Measurements from ENCODE around the gene SAMM50.

Gene SAMM50

DNA sequence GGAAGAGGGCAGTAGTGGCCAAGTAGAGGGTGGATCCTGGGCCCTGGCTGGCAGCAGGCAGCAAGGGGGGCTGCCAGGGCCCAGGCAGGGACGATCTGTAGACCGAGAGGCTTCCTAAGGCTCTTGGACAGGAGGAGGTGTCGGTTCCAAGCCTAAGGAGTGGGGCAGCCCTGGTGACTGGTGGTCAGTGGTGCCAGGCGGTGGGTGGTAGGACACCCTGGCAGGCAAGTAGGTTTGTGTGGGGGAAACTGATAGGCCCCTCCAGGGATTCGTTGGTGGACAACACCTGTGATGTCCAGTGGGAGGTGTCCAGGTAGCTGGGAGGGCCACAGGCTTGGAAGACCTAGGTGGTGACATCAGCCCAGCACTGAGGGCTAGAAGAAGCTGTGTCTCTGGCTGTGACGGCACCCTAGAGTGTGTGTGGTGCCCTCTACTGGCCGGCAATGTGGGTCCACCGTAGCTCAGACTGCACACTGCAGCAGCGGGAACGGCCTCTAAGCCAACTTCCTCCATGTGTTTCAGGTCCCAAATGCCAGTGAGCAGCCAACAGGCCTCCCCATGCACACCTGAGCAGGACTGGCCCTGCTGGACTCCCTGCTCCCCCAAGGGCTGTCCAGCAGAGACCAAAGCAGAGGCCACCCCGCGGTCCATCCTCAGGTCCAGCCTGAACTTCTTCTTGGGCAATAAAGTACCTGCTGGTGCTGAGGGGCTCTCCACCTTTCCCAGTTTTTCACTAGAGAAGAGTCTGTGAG lies 9.4 kb upstream of the SAMM50 start:
- FAIRE-seq, result peak; percentile 82

DNA sequence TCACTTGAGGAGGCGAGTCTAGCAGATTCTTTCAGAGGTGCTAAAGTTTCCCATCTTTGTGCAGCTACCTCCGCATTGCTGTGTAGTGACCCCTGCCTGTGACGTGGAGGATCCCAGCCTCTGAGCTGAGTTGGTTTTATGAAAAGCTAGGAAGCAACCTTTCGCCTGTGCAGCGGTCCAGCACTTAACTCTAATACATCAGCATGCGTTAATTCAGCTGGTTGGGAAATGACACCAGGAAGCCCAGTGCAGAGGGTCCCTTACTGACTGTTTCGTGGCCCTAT lies 8.9 kb upstream of the SAMM50 start:
- no peak for DNase-seq (ENCODE audit: insufficient read length, low spot score)
- FAIRE-seq, result no peak

More for the DNA sequence above, 9.4 kb upstream of the SAMM50 start:
- peak; percentile 76 for DNase-seq (ENCODE audit: insufficient read length, low spot score)

DNA sequence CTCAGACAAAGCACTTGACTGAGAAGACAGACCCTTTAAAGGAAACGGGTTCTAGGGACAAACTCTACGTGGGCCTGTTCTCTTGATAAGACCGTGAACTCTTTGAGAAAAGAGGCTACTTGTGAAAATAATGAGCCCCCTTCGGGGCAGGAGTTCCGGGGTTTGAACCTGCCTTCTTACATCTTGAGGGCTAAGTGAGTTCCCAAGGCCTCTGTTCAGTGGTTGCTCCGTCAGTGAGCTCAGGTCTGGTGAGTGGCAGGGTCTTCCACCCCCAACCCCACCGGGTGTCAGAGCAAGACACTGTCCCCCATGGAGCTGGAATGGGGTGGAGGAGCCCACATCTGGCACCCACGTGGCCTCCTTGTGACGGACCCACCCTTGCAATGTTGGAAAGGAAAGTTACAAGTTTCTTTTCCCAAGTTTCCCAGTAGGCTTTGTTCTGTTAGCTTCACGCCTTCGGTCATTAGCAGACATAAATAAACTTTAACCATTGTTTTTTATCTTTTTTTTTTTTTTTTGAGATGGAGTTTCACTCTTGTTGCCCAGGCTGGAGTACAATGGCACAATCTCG lies 6.3 kb upstream of the SAMM50 start:
- FAIRE-seq (no peak), DNase-seq (ENCODE audit: insufficient read length, low spot score) (no peak)

DNA sequence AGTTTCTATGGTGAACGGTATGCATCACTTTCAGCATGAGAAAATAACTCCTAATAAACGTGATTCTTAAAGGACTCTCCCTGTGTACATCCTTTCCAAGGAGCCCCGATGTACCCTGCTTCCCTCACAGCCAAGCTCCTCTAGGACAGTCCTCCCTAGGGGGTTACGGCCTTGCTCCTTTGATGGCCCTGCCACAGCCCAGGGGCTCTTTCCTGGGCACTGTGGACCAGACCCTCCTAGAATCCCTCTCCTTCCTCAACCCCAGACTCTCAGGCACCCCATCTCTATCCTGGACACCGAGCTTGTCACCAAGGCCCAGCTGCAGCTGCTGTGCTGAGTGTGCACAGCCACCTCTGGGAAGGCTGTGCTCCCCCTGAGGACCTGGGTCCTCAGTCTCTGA lies 3.9 kb upstream of the SAMM50 start:
- FAIRE-seq, result no peak

DNA sequence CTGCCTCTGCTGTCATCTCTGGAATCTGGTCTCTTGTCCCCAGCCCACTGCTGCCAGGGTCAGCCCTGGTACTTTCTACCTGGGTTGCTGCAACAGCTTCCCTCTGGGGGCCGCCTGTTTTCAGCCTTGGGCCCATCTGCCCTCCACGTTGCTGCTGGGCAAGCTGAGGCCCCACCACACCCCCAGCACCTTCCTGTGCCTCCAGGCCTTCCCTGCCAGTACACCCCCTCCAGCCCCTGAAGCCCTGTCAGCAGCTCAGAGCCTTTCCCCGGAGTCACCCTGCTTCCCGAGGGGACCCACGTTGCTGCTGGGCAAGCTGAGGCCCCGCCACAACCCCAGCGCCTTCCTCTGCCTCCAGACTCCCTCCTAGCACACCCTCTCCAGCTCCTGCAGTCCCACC lies 3.3 kb upstream of the SAMM50 start:
- no peak for FAIRE-seq
- no peak for DNase-seq (ENCODE audit: insufficient read length, low spot score)

More for the DNA sequence above, 3.9 kb upstream of the SAMM50 start:
- no peak for DNase-seq (ENCODE audit: insufficient read length, low spot score)

DNA sequence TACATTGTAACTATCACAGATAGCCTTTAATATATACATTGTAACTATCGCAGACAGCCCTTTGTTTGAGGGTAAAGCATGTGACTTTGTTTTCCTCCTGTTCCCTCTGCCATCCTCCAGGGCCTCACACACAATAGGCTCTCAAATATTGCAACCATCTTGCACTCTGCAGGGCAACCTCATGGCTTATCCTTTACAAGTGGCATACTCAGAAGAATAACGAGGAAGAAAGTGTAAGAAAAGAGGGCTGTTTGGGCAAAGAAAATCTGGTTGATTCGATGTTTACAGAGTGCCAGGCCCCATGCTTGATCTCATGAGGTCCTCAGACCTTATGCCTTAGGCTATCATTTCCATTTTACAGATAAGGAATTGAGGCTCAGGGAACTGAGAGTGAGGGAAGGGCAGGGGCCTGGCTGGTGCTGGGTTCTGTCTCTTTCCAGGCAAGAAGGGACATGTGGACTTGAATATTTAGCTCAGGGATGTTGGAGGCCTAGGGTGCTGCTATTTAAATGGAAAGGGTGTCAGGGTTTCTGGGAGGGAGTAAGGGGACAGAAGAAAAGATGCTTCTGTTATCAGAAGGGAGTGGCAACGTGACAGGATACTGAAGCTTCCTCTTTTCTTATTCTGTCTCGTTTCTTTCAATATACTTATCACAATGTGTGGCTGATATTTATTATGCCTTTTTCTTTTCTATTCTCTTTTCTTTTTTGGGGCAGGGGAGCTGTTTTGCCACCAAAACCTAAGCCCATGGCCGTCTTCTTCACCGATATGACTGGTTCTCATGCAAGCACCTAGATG lies 1.1 kb upstream of the SAMM50 start:
- no peak for FAIRE-seq
- DNase-seq (ENCODE audit: insufficient read length, low spot score), result no peak

DNA sequence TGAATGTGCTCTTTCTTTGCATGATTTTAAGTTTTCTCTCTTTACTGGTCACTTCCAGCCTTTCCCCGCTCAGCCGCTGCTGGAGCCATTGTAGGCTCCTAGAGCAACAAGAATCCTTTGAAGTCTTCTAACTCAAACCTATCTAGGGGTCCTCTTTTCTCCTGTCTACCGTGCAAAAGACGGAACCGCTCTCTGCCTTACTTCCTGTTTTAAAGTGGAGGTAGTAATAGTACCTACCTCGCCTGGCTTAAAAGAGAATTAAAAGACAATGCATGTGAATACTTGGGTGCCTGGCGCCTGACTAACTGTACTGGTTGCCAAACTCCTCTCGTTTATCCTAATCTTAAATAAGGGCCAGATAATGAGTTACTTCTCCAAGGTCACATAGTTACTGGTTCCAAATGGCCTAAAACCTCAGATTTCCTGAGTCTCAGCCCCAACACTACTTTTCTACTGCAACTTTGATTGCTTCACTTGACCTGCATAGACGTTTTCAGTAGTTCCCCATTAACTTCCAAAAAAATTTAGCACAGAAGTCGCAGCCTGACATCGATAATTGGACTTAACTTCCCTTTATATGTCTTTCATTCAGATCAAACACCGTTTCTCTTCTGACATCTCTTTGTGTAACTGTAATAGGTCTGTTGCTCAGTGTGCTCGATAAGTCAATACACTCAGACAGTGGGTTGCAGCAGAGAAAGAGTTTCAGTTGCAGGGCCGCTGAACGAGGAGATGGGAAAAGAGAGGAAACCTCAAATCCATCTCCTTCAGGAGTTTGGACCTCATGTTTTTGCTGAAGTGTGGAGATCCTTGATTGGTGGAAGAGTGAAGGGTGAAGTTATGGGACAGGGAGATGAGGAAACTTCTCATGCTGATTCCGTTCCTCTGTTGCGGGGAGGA lies 891 bp downstream of the SAMM50 start:
- FAIRE-seq (no peak), DNase-seq (ENCODE audit: insufficient read length, low spot score) (no peak)

DNA sequence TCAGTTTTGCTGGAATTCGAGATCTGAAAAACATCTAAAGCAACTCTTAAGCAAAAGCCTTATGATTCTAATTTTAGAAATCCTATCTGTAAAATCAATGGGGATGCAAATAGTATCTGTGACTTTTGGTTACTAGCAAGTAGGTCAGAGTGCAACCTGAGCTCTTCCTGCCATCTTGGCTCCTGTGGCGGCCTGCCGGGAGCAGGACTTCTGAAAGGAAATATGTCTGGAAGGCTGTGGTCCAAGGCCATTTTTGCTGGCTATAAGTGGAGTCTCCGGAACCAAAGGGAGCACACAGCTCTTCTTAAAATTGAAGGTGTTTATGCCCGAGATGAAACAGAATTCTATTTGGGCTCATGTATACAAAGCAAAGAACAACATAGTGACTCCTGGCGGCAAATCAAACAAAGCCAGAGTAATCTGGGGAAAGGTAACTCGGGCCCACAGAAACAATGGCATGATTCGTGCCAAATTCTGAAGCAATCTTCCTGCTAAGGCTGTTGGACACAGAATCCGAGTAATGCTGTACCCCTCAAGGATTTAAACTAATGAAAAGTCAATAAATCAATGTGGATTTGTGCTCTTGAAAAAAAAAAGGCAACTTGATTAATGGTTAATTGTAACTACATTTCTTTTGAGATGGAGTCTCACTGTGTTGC lies 1.7 kb downstream of the SAMM50 start:
- DNase-seq (ENCODE audit: insufficient read length, low spot score) (no peak), FAIRE-seq (no peak)

DNA sequence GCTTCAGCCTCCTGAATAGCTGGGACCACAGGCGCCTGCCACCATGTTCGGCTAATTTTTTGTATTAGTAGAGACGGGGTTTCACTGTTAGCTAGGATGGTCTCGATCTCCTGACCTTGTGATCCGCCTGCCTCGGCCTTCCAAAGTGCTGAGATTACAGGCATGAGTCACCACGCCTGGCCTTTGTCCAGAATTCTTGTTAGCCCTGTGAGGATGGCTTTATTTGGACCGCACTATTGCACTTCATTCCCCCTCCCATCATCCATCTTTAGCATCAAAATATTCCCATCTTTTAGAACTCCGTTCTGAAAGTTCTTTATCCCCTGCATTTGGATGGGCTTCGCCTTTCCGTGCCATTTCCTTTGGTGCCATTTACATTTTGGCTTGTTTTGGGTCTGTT lies 2.6 kb downstream of the SAMM50 start:
- no peak for DNase-seq (ENCODE audit: insufficient read length, low spot score)
- no peak for FAIRE-seq

DNA sequence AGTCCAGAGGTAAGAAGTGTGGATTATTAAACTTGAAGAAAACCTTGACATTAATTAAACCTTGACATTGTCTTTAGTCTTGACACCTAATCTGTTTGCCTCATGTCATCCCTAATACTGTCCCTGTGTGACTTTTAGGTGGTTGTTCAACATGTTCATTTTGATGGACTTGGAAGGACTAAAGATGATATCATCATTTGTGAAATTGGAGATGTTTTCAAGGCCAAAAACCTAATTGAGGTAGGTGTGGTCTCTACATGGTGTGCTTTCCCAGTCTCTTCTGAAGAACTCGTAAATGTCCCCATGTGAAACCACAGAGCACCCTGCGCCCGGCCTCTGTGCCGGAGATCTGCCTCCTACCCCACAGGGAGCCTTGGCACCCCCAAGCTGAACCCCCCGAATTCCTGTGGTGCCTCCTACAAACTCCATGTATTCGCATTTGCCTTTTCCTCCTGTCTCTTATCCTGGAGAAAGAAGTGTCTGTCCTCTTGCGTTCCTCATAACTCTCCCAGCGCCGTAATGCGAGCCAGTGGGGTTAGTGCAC lies 9.1 kb downstream of the SAMM50 start:
- FAIRE-seq (no peak), DNase-seq (ENCODE audit: insufficient read length, low spot score) (no peak)

DNA sequence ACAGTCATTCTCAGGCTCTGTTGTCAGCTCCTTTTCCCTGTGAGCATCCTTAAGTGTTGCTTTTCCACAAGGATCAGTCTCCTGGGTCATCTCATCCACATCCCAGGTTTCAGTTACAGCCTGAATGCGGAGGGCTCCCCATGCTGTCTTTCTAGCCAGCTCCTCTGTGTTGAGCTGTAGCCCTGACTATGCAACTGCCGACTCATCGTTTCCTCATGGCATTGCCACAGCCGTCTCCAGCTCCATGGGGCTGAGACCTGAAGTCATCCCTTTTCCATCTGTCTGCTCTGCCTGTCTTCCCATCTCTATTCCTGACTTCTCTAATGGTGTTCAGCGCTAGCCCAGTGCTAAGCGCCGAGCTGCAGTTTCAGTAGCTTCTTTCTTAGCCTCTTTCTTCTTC lies 11.8 kb downstream of the SAMM50 start:
- FAIRE-seq (no peak), DNase-seq (ENCODE audit: insufficient read length, low spot score) (no peak)

DNA sequence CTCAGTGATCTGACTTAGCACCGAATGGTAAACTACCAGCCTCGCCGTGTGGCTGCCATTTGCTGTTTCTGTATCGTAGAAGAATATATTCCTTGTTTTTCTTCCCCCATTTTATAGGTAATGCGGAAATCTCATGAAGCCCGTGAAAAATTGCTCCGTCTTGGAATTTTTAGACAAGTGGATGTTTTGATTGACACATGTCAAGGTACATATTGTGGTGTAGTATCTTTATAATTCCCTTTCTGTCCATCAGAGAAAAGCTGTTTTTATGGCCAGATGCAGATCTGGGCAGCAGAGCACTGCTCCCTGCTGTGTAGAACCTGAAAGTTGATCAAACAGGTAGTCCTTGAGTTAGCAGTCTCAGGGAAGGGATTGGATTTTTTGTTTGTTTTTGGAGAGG lies 13.4 kb downstream of the SAMM50 start:
- FAIRE-seq (no peak), DNase-seq (ENCODE audit: insufficient read length, low spot score) (no peak)

DNA sequence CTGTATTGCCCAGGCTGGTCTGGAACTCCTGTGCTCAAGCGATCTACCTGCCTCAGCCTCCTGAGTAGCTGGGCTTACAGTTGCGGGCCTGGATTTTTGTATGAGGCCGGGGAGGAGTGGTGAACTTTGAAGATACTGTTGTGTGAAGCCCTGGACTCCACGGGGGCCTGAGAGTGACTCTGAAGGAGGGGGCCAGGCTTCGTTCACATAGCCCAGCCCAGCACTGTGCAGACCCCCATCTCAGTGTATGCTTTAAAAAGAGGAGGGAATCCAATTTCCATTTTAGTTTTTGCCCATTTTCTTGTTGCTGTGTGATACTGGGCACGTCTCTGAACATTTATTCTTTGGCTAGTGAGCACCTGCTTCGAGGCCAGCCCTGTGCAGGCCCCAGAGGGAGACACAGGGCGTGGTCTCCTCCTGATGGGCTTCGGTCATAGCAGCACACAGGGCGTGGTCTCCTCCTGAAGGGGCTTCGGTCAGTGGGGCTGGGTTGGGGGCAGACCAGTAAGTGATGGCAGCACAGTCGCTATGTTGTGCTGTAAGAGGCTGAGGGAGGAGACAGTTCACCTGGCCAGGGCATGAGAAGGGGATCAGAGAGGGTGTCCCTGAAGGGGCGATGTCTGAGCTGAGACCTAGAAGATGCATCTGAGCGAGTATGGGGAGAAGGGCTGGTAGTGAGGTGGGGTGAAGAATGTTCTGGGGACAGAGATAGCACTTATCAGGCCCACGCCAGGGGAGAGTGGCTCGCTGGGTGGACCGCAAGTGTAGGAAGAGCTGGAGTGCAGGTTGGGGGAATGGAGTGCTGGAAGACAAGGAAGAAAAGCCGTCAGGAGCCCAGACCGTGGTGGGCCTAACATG lies 14.0 kb downstream of the SAMM50 start:
- FAIRE-seq, result no peak
- no peak for DNase-seq (ENCODE audit: insufficient read length, low spot score)

DNA sequence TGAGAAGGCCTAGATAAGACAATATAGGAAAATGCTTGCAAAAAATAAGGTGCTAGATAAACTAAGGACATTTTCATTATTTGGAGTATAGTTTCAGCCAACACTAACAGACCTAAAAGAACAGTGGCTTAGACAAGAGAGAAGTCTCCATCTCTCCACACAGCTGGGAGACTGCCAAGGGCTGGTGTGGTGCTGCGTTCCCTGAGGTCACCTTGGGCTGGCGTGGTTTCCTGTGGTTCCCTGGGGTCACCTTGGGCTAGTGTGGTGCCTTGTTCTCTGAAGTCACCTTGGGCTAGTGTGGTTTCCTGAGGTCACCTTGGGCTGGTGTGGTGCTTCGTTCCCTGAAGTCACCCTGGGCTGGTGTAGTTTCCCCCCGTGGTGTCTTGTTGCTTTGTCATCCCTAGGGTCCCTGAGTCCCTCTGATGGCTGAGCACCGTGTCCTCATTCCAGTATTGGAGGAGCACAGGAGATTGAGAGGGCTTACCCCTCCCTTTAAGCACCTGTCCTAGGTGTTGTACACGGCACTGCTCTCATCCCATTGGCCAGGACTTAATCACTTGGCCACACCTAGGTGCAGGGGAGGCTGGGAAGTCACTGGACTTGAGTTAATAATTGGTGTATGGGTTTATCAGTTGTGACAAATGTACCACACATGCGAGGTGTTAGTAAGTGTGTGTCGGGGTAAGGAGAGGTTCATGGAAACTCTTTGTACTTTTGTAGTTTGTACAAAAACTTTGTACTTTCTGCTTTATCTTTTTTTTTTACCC lies 14.9 kb downstream of the SAMM50 start:
- no peak for FAIRE-seq
- DNase-seq (ENCODE audit: insufficient read length, low spot score), result no peak

DNA sequence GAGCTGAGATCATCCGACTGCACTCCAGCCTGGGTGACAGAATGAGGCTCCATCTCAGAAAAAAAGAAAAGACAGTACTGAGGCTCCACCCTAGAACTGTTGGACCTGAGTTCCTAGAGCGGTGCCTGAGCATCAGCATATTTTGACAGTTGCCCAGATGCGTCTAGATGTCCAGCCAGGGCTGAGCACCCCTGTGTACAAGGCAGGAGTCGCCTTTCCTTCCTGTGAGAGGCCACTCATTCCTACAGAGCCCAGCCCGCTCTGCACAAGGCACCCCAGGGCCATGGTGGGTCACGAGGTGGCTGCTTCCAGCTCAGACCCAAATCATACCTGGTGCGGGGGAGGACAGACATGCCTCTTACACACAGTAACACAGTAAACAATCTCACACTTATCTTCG lies 15.9 kb downstream of the SAMM50 start:
- DNase-seq (ENCODE audit: insufficient read length, low spot score) (no peak), FAIRE-seq (no peak)

DNA sequence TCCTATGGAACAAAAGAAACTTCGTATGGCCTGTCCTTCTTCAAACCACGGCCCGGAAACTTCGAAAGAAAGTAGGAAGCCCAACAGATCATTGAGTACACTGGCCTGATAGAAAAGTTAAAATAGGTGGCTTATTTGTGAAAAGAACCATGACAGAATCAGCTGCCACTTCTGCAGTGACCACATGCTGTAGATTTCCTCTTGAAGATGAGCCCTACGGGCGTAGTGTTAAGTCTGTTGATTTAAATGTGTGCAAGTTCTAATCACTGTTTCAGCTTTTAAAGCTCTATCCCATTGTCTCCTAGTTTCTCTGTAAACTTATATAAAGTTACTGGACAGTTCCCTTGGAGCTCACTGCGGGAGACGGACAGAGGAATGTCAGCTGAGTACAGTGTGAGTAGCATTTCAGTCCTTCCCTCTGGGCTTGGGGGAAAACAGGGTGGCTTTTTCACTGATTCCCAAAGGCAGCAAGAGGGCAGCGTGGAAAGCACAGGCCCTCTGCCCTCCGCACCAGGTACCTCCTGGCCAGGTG lies 17.8 kb downstream of the SAMM50 start:
- DNase-seq (ENCODE audit: insufficient read length, low spot score), result no peak
- no peak for FAIRE-seq

DNA sequence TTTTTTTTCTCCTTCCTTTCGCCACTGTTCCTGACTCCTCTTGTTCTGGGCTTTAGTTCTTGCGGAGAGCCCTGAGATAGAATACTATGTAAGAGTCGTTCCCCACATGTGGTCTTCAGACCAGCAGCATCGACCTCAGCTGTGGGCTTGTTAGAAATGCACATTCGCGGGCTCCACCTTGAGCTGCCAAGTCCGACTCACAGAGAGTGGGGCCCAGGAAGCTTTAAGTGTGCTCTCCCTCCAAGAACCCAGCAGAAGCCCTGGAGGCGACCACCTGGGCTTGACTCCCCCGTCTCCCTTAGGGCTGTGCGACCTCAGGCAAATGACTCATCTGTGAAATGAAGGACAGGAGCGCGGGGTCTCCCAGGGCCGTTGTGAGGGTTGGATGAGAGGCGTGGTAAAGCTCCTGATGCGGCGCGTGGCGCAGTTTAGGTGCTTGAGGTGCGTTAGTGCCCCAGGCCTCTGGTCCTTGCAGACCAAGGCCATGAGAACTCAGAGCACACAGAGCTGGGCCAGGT lies 18.8 kb downstream of the SAMM50 start:
- DNase-seq (ENCODE audit: insufficient read length, low spot score) (no peak), FAIRE-seq (no peak)

DNA sequence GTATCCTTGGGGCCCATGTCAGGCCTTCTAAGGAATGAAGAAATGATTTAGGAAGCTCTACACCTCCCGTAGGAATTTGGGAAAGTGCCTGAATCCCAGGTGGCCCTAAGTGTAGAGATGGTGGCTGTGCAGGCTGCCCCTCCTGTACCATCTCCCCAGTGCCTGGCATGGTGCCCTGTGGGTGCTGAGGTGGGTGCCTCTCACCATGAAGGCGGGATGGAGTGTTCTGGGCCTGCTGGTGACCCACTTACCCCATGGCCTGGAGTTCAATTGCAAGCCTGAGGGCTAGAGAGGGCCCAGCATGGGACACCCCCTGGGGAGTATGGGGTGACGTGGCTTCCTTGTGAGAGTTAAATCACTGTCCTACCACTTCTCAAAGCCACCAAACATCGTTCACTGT lies 19.8 kb downstream of the SAMM50 start:
- FAIRE-seq (no peak), DNase-seq (ENCODE audit: insufficient read length, low spot score) (no peak)

All from HTR-8/SVneo (cell line).